WTC11 (cell line): ENCODE results near the gene SSB.
"Not testable (repeated sequence)": the region's sequence is repeated elsewhere in the genome, so short reads cannot be mapped to it uniquely, and the experiment has no call there.

Experiments
- ATF3 ChIP-seq: sonication (generic); formaldehyde crosslinking; conservative IDR thresholded peaks from 2 replicates; pipeline ENCODE4 v1.8.1; 2022; ENCODE audit warnings: mild to moderate bottlenecking, missing genetic modification reagents
- CTCF ChIP-seq: fragments of 200-600 bp; IDR thresholded peaks from 2 replicates; pipeline ENCODE4 v1.8.0; 2022; ENCODE audit warnings: antibody characterized with exemption
- E2F1 ChIP-seq: sonication (generic); formaldehyde crosslinking; IDR thresholded peaks from 2 replicates; pipeline ENCODE4 v1.8.0; 2022; ENCODE audit warnings: mild to moderate bottlenecking, missing genetic modification reagents
- ELF4 ChIP-seq: sonication (generic); formaldehyde crosslinking; IDR thresholded peaks from 2 replicates; pipeline ENCODE4 v1.8.1; 2022; ENCODE audit warnings: low read depth, mild to moderate bottlenecking, moderate library complexity, missing genetic modification reagents
- FOXJ3 ChIP-seq: sonication (generic); formaldehyde crosslinking; IDR thresholded peaks from 2 replicates; pipeline ENCODE4 v1.9.0; 2021; ENCODE audit warnings: missing genetic modification reagents, mild to moderate bottlenecking, borderline replicate concordance
- JAZF1 ChIP-seq: fragments of 250-450 bp; sonication (Bioruptor Pico); IDR thresholded peaks from 2 replicates; pipeline ENCODE4 v1.9.0; 2021; ENCODE audit warnings: moderate library complexity, mild to moderate bottlenecking, inconsistent platforms
- PREB ChIP-seq: sonication (generic); formaldehyde crosslinking; IDR thresholded peaks from 2 replicates; pipeline ENCODE4 v1.8.1; 2022; ENCODE audit warnings: mild to moderate bottlenecking, missing genetic modification reagents, moderate library complexity, borderline replicate concordance
- SP1 ChIP-seq: sonication (generic); formaldehyde crosslinking; conservative IDR thresholded peaks from 2 replicates; pipeline ENCODE4 v1.8.1; 2022; ENCODE audit warnings: missing genetic modification reagents
- TCF7 ChIP-seq: sonication (generic); formaldehyde crosslinking; IDR thresholded peaks from 2 replicates; pipeline ENCODE4 v1.8.0; 2022; ENCODE audit warnings: mild to moderate bottlenecking, low read depth, missing genetic modification reagents, moderate library complexity
- TEAD1 ChIP-seq: sonication (generic); formaldehyde crosslinking; IDR thresholded peaks from 2 replicates; pipeline ENCODE4 v1.8.0; 2022; ENCODE audit warnings: mild to moderate bottlenecking, missing genetic modification reagents
- USF2 ChIP-seq: sonication (generic); formaldehyde crosslinking; IDR thresholded peaks from 2 replicates; pipeline ENCODE4 v1.8.1; 2023; ENCODE audit warnings: mild to moderate bottlenecking, missing genetic modification reagents, moderate library complexity
- ZBTB43 ChIP-seq: sonication (generic); formaldehyde crosslinking; IDR thresholded peaks from 2 replicates; pipeline ENCODE4 v1.8.1; 2023; ENCODE audit warnings: mild to moderate bottlenecking, missing genetic modification reagents
- ZNF219 ChIP-seq: sonication (generic); formaldehyde crosslinking; IDR thresholded peaks from 2 replicates; pipeline ENCODE4 v1.8.0; 2023; ENCODE audit warnings: missing genetic modification reagents, mild to moderate bottlenecking, borderline replicate concordance
- ZNF532 ChIP-seq: fragments of 250-450 bp; sonication (Bioruptor Pico); IDR thresholded peaks from 2 replicates; pipeline ENCODE4 v1.9.0; 2021; ENCODE audit warnings: mild to moderate bottlenecking, borderline replicate concordance

- TF ChIP-seq E2F1 (CRISPR knock-in tag); PREB (CRISPR knock-in tag); CTCF; SP1 (CRISPR knock-in tag); TEAD1 (CRISPR knock-in tag); USF2 (CRISPR knock-in tag); JAZF1; ZNF219 (CRISPR knock-in tag); ZNF532 (CRISPR knock-in tag); TCF7 (CRISPR knock-in tag); ZBTB43 (CRISPR knock-in tag); ELF4; ATF3 (CRISPR knock-in tag); FOXJ3: not testable (repeated sequence)
These were observed 50.5 kb downstream of the SSB start for GRCh38 chr2:169848959-169849693.
